Tibial nerve (tissue), 4 donors: ENCODE data around the gene PUM1. TPM values are rescaled to one million over a fixed set of nuclear protein-coding genes. Genes with fewer than 3 reads are reported as not detected.
"Not testable (repeated sequence)": the region's sequence is repeated elsewhere in the genome, so short reads cannot be mapped to it uniquely, and the experiment has no call there.

ENCODE experiments used
- DNase-seq, 2 donors: peaks; one replicate each; pipeline ENCODE4 v3.0.0-alpha.2; 2019; ENCODE audit warnings: low spot score in 2 of 2
- H3K27ac ChIP-seq, 4 donors: fragments of 200-600 bp; sonication (generic) in 3 of 4; one replicate each; pipeline ENCODE4 v1.5.1; 2017 to 2019; ENCODE audit warnings: mild to moderate bottlenecking in 1 of 4
- H3K27me3 ChIP-seq, 2 donors: fragments of 200-600 bp; sonication (generic) in 1 of 2; one replicate each; pipeline versions ENCODE4 v1.5.1 to v1.6.0; 2017 to 2019
- H3K36me3 ChIP-seq, 3 donors: fragments of 200-600 bp; sonication (generic); one replicate each; pipeline ENCODE4 v1.5.1; 2018 to 2019
- H3K4me1 ChIP-seq, 4 donors: fragments of 200-600 bp; sonication (generic) in 3 of 4; one replicate each; pipeline ENCODE4 v1.5.1; 2017 to 2019
- H3K4me3 ChIP-seq, 4 donors: fragments of 200-600 bp; sonication (generic) in 3 of 4; one replicate each; pipeline ENCODE4 v1.5.1; 2017 to 2019; ENCODE audit warnings: mild to moderate bottlenecking in 1 of 4, moderate library complexity in 1 of 4
- H3K9me3 ChIP-seq, 4 donors: fragments of 200-600 bp; sonication (generic) in 3 of 4; one replicate each; pipeline ENCODE4 v1.5.1; 2017 to 2019
- CTCF ChIP-seq, 5 experiments: fragments of 200-600 bp in 3 of 5; fragments of 450-650 bp in 2 of 5; sonication (generic) in 3 of 5; IDR thresholded peaks; one replicate each; pipeline ENCODE4 v1.5.1; 2016 to 2019; ENCODE audit warnings: antibody characterized with exemption in 5 of 5, mild to moderate bottlenecking in 3 of 5, moderate library complexity in 2 of 5
- EP300 ChIP-seq, 2 donors: sonication (generic); formaldehyde crosslinking; IDR thresholded peaks; one replicate each; pipeline ENCODE4 v1.6.1; 2017; ENCODE audit warnings: antibody characterized with exemption in 2 of 2, mild to moderate bottlenecking in 1 of 2
- POLR2A ChIP-seq, 2 donors: fragments of 450-650 bp; IDR thresholded peaks; one replicate each; pipeline ENCODE4 v1.6.1; 2017; ENCODE audit warnings: antibody characterized with exemption in 2 of 2, mild to moderate bottlenecking in 2 of 2, moderate library complexity in 2 of 2
- WGBS, 2 donors: methylation state at CpG; one replicate each; pipeline ENCODE4 v1.1.5; 2018; 5-methylcytosine and 5-hydroxymethylcytosine counted together
- total RNA-seq, 4 donors: library from RNA; depleted of rRNA; stranded (reverse); fragments of >200 nt; gene quantifications; one replicate each; pipeline ENCODE4 v1.1.0, GENCODE V29; 2016

Gene PUM1
- total RNA-seq, 4 donors from 2014 or later = 64.8 to 93.4 (median 76.0) TPM

DNA sequence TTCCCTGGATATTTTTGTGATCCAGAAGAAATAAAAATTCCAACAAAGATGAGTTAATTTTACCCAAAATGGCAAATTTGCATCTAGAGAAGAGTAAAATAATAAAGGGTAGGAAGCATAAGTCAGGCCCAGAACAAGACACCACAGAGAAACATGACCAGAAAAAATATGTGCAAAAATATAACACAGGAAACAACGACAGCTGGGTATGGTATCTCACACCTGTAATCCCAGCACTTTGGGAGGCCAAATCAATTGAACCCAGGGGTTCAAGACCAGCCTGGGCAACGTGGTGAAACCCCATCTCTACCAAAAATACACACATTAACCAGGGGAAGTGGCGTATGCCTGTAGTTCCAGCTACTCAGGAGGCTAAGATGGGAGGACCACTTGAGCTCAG lies 117.2 kb downstream of the PUM1 start:
- Histone ChIP-seq H3K4me1 (no peaks in the 10 kb centered on the region), H3K9me3 (no peaks in the 10 kb centered on the region), H3K27me3 (no peaks in the 10 kb centered on the region), H3K27ac (no peak overlapping the region), H3K36me3 (peaks cover 0 to 93% (median 12%) of the 10 kb centered on the region in 3 donors), H3K4me3 (no peak overlapping the region)
- TF ChIP-seq CTCF (IDR thresholded peaks at IDR 0.05) (no peak), POLR2A (IDR thresholded peaks at IDR 0.05) (no peak), EP300 (IDR thresholded peaks at IDR 0.05) (no peak)
- WGBS, 2 donors = 87 to 92% methylated on average over 3 of the region's 3 CpGs
- no peak for DNase-seq

- H3K9me3 ChIP-seq = no peaks in the 10 kb centered on the region
- H3K27me3 ChIP-seq = no peaks in the 10 kb centered on the region
- no peak overlapping the region for H3K4me3 ChIP-seq
- DNase-seq = no peak
- no peak for TF ChIP-seq EP300 (IDR thresholded peaks at IDR 0.05)
- no peak for TF ChIP-seq CTCF (IDR thresholded peaks at IDR 0.05)
- TF ChIP-seq POLR2A (IDR thresholded peaks at IDR 0.05) = no peak
- H3K27ac ChIP-seq = no peak overlapping the region
- no peaks in the 10 kb centered on the region for H3K4me1 ChIP-seq
- peaks cover 0 to 93% (median 6%) of the 10 kb centered on the region in 3 donors for H3K36me3 ChIP-seq
These were observed 118.3 kb downstream of the PUM1 start for GRCh38 chr1:30947212-30947611.

GRCh38 chr1:30942326-30942963 lies 123.1 kb downstream of the PUM1 start:
- WGBS, 2 donors = 88 to 90% methylated on average over 7 of the region's 7 CpGs
- peaks cover 0 to 92% (median 9%) of the 10 kb centered on the region in 3 donors for H3K36me3 ChIP-seq
- H3K4me3 ChIP-seq = no peak overlapping the region
- TF ChIP-seq CTCF (IDR thresholded peaks at IDR 0.05) (no peak), EP300 (IDR thresholded peaks at IDR 0.05) (no peak), POLR2A (IDR thresholded peaks at IDR 0.05) (no peak)
- no peaks in the 10 kb centered on the region for H3K4me1 ChIP-seq
- no peaks in the 10 kb centered on the region for H3K9me3 ChIP-seq
- H3K27me3 ChIP-seq = no peaks in the 10 kb centered on the region
- H3K27ac ChIP-seq = no peak overlapping the region
- DNase-seq = no peak

DNA sequence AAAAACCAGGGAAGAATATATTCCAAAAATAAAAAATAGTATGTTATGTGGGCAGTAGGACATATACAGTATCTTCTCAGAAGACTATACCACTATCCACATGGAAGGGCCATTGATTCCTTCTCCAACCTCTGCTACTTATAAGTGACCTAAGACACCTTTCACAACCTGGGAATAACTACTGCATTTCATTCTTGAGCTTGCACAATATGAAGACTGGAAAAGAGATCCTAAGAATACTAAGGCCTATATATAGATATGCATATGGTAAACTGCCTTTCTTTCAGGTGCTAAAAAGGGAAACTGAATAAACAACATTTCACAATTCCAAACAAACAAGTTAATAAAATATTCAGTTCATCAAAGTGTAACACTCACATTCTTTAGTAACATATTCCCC lies 125.0 kb downstream of the PUM1 start:
- Histone ChIP-seq H3K4me3 (no peak overlapping the region), H3K9me3 (no peaks in the 10 kb centered on the region), H3K27me3 (no peaks in the 10 kb centered on the region), H3K4me1 (no peaks in the 10 kb centered on the region), H3K36me3 (peaks cover 2 to 89% (median 17%) of the 10 kb centered on the region in 3 donors), H3K27ac (no peak overlapping the region)
- DNase-seq = no peak
- no peak for TF ChIP-seq POLR2A (IDR thresholded peaks at IDR 0.05)
- no peak for TF ChIP-seq CTCF (IDR thresholded peaks at IDR 0.05)
- no peak for TF ChIP-seq EP300 (IDR thresholded peaks at IDR 0.05)

- Histone ChIP-seq H3K27ac (no peak overlapping the region), H3K4me3 (no peak overlapping the region), H3K4me1 (no peaks in the 10 kb centered on the region), H3K36me3 (peaks cover 2 to 84% (median 12%) of the 10 kb centered on the region in 3 donors), H3K27me3 (no peaks in the 10 kb centered on the region), H3K9me3 (no peaks in the 10 kb centered on the region)
- 94 to 95% methylated on average over 19 to 20 of the region's 20 CpGs for WGBS, 2 donors
- TF ChIP-seq CTCF (IDR thresholded peaks at IDR 0.05) (no peak), POLR2A (IDR thresholded peaks at IDR 0.05) (no peak), EP300 (IDR thresholded peaks at IDR 0.05) (no peak)
- DNase-seq = no peak
These were observed 128.9 kb downstream of the PUM1 start for GRCh38 chr1:30936541-30937171.

- not testable (repeated sequence) for DNase-seq, H3K9me3 ChIP-seq, H3K4me1 ChIP-seq, H3K4me3 ChIP-seq, H3K27ac ChIP-seq, H3K27me3 ChIP-seq
- WGBS, 2 donors = 100% methylated on average over 1 of the region's 4 CpGs
- peaks cover 2 to 80% (median 9%) of the 10 kb centered on the region in 3 donors for H3K36me3 ChIP-seq
These were observed 129.8 kb downstream of the PUM1 start for GRCh38 chr1:30935758-30936157.
